Activated CD8-positive, alpha-beta T cell treated with anti-CD3 and anti-CD28 coated beads for 36 hours (primary cell): ENCODE measurements around the gene CDC37L1. TPM values are rescaled to one million over a fixed set of nuclear protein-coding genes. Genes with fewer than 3 reads are reported as not detected.
"Not testable (repeated sequence)": the region's sequence is repeated elsewhere in the genome, so short reads cannot be mapped to it uniquely, and the experiment has no call there.

Experiments used
- ATAC-seq: fragments of 200-7000 bp; cut with Tn5 transposase; one replicate; pipeline ENCODE4 v1.10.0; 2021; ENCODE audit warnings: mild to moderate bottlenecking, moderate library complexity
- CTCF ChIA-PET: fragments of 350-600 bp; sonication (Branson Sonifier 250); formaldehyde crosslinking; loops from one replicate; lab custom pipeline; 2021; ENCODE audit warnings: antibody characterized with exemption; lab: Charles Lee
- POLR2A ChIA-PET: fragments of 350-600 bp; sonication (Branson Sonifier 250); formaldehyde crosslinking; loops from one replicate; lab custom pipeline; 2021; ENCODE audit warnings: antibody characterized with exemption; lab: Charles Lee
- DNase-seq: peaks from one replicate; pipeline ENCODE4 v3.0.0-alpha.2; 2020
- H3K27ac Mint-ChIP-seq: one replicate; pipeline ENCODE4 v1.8.0; 2021; ENCODE audit warnings: mild to moderate bottlenecking, mixed read lengths
- H3K27me3 Mint-ChIP-seq: one replicate; pipeline ENCODE4 v1.8.0; 2021; ENCODE audit warnings: mixed read lengths
- H3K36me3 Mint-ChIP-seq: one replicate; pipeline ENCODE4 v1.8.0; 2021; ENCODE audit warnings: low read depth, mixed read lengths
- H3K4me1 Mint-ChIP-seq: one replicate; pipeline ENCODE4 v1.8.0; 2021; ENCODE audit warnings: low read depth, mixed read lengths
- H3K4me3 Mint-ChIP-seq: one replicate; pipeline ENCODE4 v1.8.0; 2021; ENCODE audit warnings: mild to moderate bottlenecking, moderate library complexity, mixed read lengths
- H3K9me3 Mint-ChIP-seq: one replicate; pipeline ENCODE4 v1.8.0; 2021; ENCODE audit warnings: mixed read lengths
- intact Hi-C: fragments of 100-400 bp; cut with micrococcal nuclease; formaldehyde crosslinking; loops from one replicate; pipeline ENCODE4 v1.10.0; 2022
- total RNA-seq, 2 experiments: library from RNA; stranded (reverse); gene quantifications; one replicate each; pipeline ENCODE4 v1.2.3, GENCODE V29; 2021
- TF ChIP-seq, protein P1 (sequence below): fragments of 200-600 bp; IDR thresholded peaks from one replicate; pipeline ENCODE4 v1.8.0; 2022; ENCODE audit warnings: antibody characterized with exemption, mild to moderate bottlenecking

Gene CDC37L1
- total RNA-seq, 2 experiments from 2014 or later, result 10.0 to 10.2 TPM

- Mint-ChIP-seq H3K27me3 (no peaks in the 10 kb centered on the region), H3K4me3 (no peak overlapping the region), H3K27ac (no peak overlapping the region), H3K4me1 (peaks cover 4% of the 10 kb centered on the region), H3K9me3 (no peaks in the 10 kb centered on the region), H3K36me3 (no peaks in the 10 kb centered on the region)
- peak; percentile 77 for DNase-seq
- TF ChIP-seq, protein P1, sequence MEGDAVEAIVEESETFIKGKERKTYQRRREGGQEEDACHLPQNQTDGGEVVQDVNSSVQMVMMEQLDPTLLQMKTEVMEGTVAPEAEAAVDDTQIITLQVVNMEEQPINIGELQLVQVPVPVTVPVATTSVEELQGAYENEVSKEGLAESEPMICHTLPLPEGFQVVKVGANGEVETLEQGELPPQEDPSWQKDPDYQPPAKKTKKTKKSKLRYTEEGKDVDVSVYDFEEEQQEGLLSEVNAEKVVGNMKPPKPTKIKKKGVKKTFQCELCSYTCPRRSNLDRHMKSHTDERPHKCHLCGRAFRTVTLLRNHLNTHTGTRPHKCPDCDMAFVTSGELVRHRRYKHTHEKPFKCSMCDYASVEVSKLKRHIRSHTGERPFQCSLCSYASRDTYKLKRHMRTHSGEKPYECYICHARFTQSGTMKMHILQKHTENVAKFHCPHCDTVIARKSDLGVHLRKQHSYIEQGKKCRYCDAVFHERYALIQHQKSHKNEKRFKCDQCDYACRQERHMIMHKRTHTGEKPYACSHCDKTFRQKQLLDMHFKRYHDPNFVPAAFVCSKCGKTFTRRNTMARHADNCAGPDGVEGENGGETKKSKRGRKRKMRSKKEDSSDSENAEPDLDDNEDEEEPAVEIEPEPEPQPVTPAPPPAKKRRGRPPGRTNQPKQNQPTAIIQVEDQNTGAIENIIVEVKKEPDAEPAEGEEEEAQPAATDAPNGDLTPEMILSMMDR, result peak; percentile 53
- intact Hi-C loops, result loop anchor here (5.0 kb wide), 1 partner anchor 258 kb away; no protein-coding TSS in a partner anchor
- CTCF ChIA-PET, result interaction anchor here (0.7 to 2.5 kb wide), 26 partner anchors 9 to 334 kb away, joined by 3 to 21 read pairs (median 5); partner anchors contain the start of gene PLPP6
- peak; percentile 39 for ATAC-seq
- POLR2A ChIA-PET, result no interaction called here
These were observed 39.3 kb upstream of the CDC37L1 start for GRCh38 chr9:4640027-4640426.

DNA sequence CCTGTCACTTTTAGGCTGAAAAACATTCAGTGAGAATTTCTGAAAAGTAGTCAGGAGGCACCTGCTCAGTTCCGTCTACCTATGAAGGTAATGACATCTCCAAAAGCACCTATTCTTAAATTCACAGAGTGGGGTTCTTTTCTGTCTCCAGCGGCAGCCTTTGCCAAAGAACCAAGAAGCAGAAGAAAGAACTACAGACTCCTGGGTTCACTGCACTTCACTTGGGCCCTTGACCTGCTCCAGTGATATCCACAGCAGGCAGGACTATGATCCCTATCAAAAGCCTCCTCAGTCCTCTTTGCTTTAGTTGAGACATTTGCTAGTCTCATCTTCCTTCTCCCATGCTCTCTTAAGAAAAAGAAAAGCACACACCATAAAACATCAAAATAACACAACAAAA is 37.0 kb upstream of the CDC37L1 start:
- ChIA-PET CTCF (no interaction called here), POLR2A (no interaction called here)
- Mint-ChIP-seq H3K4me1 (peaks cover 4% of the 10 kb centered on the region), H3K36me3 (no peaks in the 10 kb centered on the region), H3K27ac (no peak overlapping the region), H3K4me3 (no peak overlapping the region), H3K27me3 (no peaks in the 10 kb centered on the region), H3K9me3 (no peaks in the 10 kb centered on the region)
- TF ChIP-seq, protein P1, result no peak
- no peak for ATAC-seq
- intact Hi-C loops, result loop anchor here (5.0 kb wide), 1 partner anchor 260 kb away; no protein-coding TSS in a partner anchor
- DNase-seq, result no peak

GRCh38 chr9:4654084-4654483 is 25.3 kb upstream of the CDC37L1 start:
- ATAC-seq (peak; percentile 83), DNase-seq (peak; percentile 46)
- intact Hi-C loops, result no loop called here
- TF ChIP-seq, protein P1, result no peak
- Mint-ChIP-seq H3K27ac (peak overlapping the region; percentile 5), H3K4me1 (peaks cover 8% of the 10 kb centered on the region), H3K36me3 (no peaks in the 10 kb centered on the region), H3K27me3 (no peaks in the 10 kb centered on the region), H3K4me3 (no peak overlapping the region), H3K9me3 (no peaks in the 10 kb centered on the region)
- CTCF ChIA-PET, result no interaction called here
- POLR2A ChIA-PET, result interaction anchor here (0.6 kb wide), 1 partner anchor 25 kb away, joined by 4 read pairs; the partner anchor contains the start of gene CDC37L1

- Mint-ChIP-seq H3K4me3 (no peak overlapping the region), H3K27me3 (no peaks in the 10 kb centered on the region), H3K4me1 (peaks cover 8% of the 10 kb centered on the region), H3K36me3 (no peaks in the 10 kb centered on the region), H3K27ac (no peak overlapping the region), H3K9me3 (no peaks in the 10 kb centered on the region)
- ChIA-PET CTCF (no interaction called here), POLR2A (no interaction called here)
- ATAC-seq, result no peak
- TF ChIP-seq, protein P1, result no peak
- intact Hi-C loops, result no loop called here
- no peak for DNase-seq
These were observed 24.8 kb upstream of the CDC37L1 start for GRCh38 chr9:4654538-4654937.

GRCh38 chr9:4656196-4656595 is 23.2 kb upstream of the CDC37L1 start:
- ATAC-seq, intact Hi-C loops: not testable (repeated sequence)

More at GRCh38 chr9:4656196-4656595, 23.2 kb upstream of the CDC37L1 start:
- H3K27me3 Mint-ChIP-seq, H3K4me3 Mint-ChIP-seq, H3K36me3 Mint-ChIP-seq, DNase-seq, H3K9me3 Mint-ChIP-seq, H3K27ac Mint-ChIP-seq: not testable (repeated sequence)
- CTCF ChIA-PET, result interaction anchor here (1.8 to 2.4 kb wide), 2 partner anchors 16 to 52 kb away, joined by 8 to 9 read pairs; no protein-coding TSS in a partner anchor
- POLR2A ChIA-PET, result interaction anchor here (0.8 kb wide), 1 partner anchor 28 kb away, joined by 5 read pairs; no protein-coding TSS in a partner anchor
- peaks cover 10% of the 10 kb centered on the region for H3K4me1 Mint-ChIP-seq
